SK-N-SH treated with all-trans-retinoic acid at 6 μM for 48 hours (cell line): ENCODE results near the gene FAM180A.

ENCODE experiments used
- ARNTL ChIP-seq: fragments of 450-650 bp; formaldehyde crosslinking; IDR thresholded peaks from 2 replicates; pipeline ENCODE4 v1.5.0; 2020; ENCODE audit warnings: low read depth, mild to moderate bottlenecking, moderate library complexity, borderline replicate concordance
- BACH2 ChIP-seq: fragments of 250-450 bp; sonication (Bioruptor Pico); IDR thresholded peaks from 2 replicates; pipeline ENCODE4 v1.9.0; 2021; ENCODE audit warnings: mild to moderate bottlenecking, borderline replicate concordance
- CSDC2 ChIP-seq: fragments of 250-450 bp; sonication (Bioruptor Pico); IDR thresholded peaks from 2 replicates; pipeline ENCODE4 v1.5.0; 2020; ENCODE audit warnings: mild to moderate bottlenecking, moderate library complexity
- GLIS3 ChIP-seq: fragments of 250-450 bp; sonication (Bioruptor Pico); IDR thresholded peaks from 2 replicates; pipeline ENCODE4 v1.5.0; 2020; ENCODE audit warnings: mild to moderate bottlenecking, moderate library complexity
- OSR1 ChIP-seq: fragments of 250-450 bp; sonication (Bioruptor Pico); IDR thresholded peaks from 2 replicates; pipeline ENCODE4 v1.8.0; 2022; ENCODE audit warnings: moderate library complexity, mild to moderate bottlenecking, inconsistent platforms
- SNAI2 ChIP-seq: fragments of 250-450 bp; sonication (Bioruptor Pico); IDR thresholded peaks from 2 replicates; pipeline ENCODE4 v1.5.0; 2020; ENCODE audit warnings: mild to moderate bottlenecking, moderate library complexity
- TCF4 ChIP-seq: fragments of 250-450 bp; sonication (Bioruptor Pico); IDR thresholded peaks from 2 replicates; pipeline ENCODE4 v1.8.0; 2021; ENCODE audit warnings: mild to moderate bottlenecking, moderate library complexity, borderline replicate concordance
- ZC3H10 ChIP-seq: fragments of 250-450 bp; sonication (Bioruptor Pico); IDR thresholded peaks from 2 replicates; pipeline ENCODE4 v1.5.1; 2021; ENCODE audit warnings: mild to moderate bottlenecking, moderate library complexity
- ZNF565 ChIP-seq: fragments of 450-650 bp; formaldehyde crosslinking; conservative IDR thresholded peaks from 2 replicates; pipeline ENCODE4 v1.5.0; 2020; ENCODE audit warnings: low read depth, mild to moderate bottlenecking, moderate library complexity
- ZNF8 ChIP-seq: fragments of 450-650 bp; formaldehyde crosslinking; IDR thresholded peaks from 2 replicates; pipeline ENCODE4 v1.5.0; 2020; ENCODE audit warnings: mild to moderate bottlenecking, moderate library complexity
- TF ChIP-seq, protein P1 (sequence below): fragments of 250-450 bp; sonication (Bioruptor Pico); IDR thresholded peaks from 2 replicates; pipeline ENCODE4 v1.5.0; 2020; ENCODE audit warnings: mild to moderate bottlenecking, moderate library complexity
- TF ChIP-seq, protein P2 (sequence below): fragments of 250-450 bp; sonication (Bioruptor Pico); IDR thresholded peaks from 2 replicates; pipeline ENCODE4 v1.5.1; 2021; ENCODE audit warnings: mild to moderate bottlenecking, moderate library complexity

DNA sequence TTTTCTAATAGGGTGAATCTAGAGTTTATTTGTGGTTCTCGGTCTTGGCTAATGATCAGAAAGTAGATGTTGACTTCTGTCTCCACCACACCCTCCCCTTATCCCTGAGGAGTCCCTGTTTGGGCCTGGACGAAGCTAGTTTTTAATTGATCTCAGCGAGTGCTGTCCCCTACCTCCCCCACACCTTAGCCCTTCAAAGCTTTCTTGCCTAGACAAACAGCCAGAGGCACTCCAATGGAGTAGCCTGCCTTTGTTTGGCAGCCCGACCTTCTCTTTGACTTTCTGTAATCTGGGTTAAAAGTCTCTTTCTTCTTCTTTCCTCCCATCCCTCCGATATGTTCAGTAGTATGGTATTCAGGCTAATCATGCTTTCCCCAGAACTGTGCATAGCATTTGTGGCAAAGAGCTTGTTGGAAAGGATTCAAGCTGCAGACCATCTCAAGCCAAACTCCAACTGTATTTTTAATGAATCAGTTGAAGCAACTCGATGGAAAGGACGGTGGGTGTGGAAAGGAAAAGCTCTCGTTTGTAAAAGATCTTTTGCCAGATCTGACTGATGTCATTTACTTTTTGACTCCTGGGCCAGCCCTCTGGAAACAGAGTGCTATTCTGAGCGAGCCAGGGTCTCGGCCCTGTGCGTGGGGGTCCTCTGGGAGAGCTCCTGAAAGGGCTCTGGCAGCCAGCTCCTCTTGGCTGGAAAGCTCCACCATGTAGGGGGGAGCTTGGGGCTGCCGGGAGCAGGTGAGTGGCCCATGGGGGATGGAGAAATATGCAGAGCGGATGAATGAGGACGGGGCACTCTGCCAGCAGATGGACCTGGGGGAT is 4.5 kb downstream of the FAM180A start:
- no peak for TF ChIP-seq ZC3H10 (CRISPR knock-in tag)
- TF ChIP-seq TCF4 (CRISPR knock-in tag) = no peak
- TF ChIP-seq GLIS3 (CRISPR knock-in tag) = no peak
- no peak for TF ChIP-seq ZNF8 (CRISPR knock-in tag)
- no peak for TF ChIP-seq ZNF565 (CRISPR knock-in tag)
- TF ChIP-seq OSR1 = no peak
- TF ChIP-seq, protein P1, sequence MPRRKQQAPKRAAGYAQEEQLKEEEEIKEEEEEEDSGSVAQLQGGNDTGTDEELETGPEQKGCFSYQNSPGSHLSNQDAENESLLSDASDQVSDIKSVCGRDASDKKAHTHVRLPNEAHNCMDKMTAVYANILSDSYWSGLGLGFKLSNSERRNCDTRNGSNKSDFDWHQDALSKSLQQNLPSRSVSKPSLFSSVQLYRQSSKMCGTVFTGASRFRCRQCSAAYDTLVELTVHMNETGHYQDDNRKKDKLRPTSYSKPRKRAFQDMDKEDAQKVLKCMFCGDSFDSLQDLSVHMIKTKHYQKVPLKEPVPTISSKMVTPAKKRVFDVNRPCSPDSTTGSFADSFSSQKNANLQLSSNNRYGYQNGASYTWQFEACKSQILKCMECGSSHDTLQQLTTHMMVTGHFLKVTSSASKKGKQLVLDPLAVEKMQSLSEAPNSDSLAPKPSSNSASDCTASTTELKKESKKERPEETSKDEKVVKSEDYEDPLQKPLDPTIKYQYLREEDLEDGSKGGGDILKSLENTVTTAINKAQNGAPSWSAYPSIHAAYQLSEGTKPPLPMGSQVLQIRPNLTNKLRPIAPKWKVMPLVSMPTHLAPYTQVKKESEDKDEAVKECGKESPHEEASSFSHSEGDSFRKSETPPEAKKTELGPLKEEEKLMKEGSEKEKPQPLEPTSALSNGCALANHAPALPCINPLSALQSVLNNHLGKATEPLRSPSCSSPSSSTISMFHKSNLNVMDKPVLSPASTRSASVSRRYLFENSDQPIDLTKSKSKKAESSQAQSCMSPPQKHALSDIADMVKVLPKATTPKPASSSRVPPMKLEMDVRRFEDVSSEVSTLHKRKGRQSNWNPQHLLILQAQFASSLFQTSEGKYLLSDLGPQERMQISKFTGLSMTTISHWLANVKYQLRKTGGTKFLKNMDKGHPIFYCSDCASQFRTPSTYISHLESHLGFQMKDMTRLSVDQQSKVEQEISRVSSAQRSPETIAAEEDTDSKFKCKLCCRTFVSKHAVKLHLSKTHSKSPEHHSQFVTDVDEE (CRISPR knock-in tag) = no peak
- TF ChIP-seq SNAI2 (CRISPR knock-in tag) = no peak
- TF ChIP-seq BACH2 (CRISPR knock-in tag) = no peak
- TF ChIP-seq ARNTL = no peak
- TF ChIP-seq, protein P2, sequence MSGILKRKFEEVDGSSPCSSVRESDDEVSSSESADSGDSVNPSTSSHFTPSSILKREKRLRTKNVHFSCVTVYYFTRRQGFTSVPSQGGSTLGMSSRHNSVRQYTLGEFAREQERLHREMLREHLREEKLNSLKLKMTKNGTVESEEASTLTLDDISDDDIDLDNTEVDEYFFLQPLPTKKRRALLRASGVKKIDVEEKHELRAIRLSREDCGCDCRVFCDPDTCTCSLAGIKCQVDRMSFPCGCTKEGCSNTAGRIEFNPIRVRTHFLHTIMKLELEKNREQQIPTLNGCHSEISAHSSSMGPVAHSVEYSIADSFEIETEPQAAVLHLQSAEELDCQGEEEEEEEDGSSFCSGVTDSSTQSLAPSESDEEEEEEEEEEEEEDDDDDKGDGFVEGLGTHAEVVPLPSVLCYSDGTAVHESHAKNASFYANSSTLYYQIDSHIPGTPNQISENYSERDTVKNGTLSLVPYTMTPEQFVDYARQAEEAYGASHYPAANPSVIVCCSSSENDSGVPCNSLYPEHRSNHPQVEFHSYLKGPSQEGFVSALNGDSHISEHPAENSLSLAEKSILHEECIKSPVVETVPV (CRISPR knock-in tag) = no peak
- TF ChIP-seq CSDC2 (CRISPR knock-in tag) = no peak
